Measurements from ENCODE around the gene XXYLT1. TPM values are rescaled to one million over a fixed set of nuclear protein-coding genes. Genes with fewer than 3 reads are reported as not detected.
A peak's percentile ranks its signal among the peaks of the same experiment; 100 is the strongest.

Gene XXYLT1
- total RNA-seq, 1 donor = 21.0 TPM

DNA sequence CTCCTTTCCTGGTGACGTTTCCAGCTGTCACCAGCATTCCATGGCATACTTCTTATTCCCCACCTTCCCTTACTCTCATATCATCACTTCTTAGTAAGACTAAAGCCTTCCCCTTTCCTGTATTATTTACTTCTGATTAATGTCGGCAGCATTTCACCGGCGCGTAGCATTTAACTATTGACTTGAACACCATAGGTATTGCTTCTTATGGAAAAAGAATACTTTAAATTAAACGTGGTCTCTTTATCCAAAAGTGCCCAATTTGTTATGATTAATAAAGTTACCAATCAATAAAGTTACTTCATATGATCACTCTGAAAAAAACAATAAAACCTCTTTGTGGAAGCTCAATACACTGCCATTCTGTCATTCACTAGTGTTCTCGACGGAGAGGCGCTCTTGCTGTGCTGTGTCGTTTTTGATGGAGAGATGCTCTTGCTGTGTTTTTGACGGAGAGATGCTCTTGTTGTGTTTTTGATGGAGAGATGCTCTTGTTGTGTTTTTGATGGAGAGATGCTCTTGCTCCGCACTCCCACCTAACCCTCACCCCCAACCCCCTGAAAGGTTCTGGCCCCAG, 165.0 kb downstream of the XXYLT1 start:
- TF ChIP-seq, protein P1, sequence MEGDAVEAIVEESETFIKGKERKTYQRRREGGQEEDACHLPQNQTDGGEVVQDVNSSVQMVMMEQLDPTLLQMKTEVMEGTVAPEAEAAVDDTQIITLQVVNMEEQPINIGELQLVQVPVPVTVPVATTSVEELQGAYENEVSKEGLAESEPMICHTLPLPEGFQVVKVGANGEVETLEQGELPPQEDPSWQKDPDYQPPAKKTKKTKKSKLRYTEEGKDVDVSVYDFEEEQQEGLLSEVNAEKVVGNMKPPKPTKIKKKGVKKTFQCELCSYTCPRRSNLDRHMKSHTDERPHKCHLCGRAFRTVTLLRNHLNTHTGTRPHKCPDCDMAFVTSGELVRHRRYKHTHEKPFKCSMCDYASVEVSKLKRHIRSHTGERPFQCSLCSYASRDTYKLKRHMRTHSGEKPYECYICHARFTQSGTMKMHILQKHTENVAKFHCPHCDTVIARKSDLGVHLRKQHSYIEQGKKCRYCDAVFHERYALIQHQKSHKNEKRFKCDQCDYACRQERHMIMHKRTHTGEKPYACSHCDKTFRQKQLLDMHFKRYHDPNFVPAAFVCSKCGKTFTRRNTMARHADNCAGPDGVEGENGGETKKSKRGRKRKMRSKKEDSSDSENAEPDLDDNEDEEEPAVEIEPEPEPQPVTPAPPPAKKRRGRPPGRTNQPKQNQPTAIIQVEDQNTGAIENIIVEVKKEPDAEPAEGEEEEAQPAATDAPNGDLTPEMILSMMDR (IDR thresholded peaks at IDR 0.05; ENCODE audit: insufficient read depth, low read length) = no peak
- H3K4me3 ChIP-seq (ENCODE audit: low read depth, low read length) = peak overlapping the region; percentile 23
- no peak for DNase-seq (ENCODE audit: low read depth)

DNA sequence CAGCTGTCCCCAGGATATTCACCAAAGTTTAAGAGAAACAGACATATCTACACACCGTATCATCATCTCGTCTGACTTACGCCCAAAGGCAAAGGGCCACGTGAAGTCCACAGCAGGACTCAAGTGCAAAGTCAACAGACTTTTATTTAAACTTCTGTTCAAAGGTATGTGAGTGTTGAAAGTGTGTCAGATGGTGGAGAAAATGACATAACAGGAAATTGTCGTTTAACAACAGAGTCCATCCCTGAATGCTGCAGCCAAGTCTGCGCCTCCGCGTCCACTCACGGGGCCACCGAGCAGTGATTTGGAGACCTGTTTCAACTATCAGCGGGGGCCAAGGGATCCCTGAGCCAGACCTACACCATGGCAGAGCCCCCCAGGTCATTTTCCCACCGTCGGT, 165.6 kb downstream of the XXYLT1 start:
- no peak for DNase-seq (ENCODE audit: low read depth)
- no peak overlapping the region for H3K4me3 ChIP-seq (ENCODE audit: low read depth, low read length)
- TF ChIP-seq, protein P1 (IDR thresholded peaks at IDR 0.05; ENCODE audit: insufficient read depth, low read length) = no peak

DNA sequence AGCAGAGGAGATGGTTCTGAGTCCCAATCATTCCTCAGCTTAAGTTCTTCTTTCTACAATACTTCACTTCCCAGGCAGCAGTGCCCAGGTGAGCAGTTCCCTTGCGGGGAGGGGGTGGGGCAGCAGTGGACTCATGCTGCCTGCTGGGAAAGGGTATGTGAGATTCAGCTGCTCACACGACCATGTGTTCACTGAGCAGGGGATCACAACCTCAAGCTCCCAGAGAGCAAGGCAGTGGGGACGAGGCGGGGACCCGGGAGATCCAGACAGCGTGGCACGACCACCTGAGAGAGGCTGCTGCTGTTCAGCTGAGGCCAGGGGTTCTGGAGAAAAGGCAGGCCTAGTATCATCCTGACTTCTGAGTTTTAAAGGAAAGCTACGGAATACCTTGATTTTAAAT, 166.6 kb downstream of the XXYLT1 start:
- DNase-seq (ENCODE audit: low read depth) = no peak
- TF ChIP-seq, protein P1 (IDR thresholded peaks at IDR 0.05; ENCODE audit: insufficient read depth, low read length) = no peak
- no peak overlapping the region for H3K4me3 ChIP-seq (ENCODE audit: low read depth, low read length)

DNA sequence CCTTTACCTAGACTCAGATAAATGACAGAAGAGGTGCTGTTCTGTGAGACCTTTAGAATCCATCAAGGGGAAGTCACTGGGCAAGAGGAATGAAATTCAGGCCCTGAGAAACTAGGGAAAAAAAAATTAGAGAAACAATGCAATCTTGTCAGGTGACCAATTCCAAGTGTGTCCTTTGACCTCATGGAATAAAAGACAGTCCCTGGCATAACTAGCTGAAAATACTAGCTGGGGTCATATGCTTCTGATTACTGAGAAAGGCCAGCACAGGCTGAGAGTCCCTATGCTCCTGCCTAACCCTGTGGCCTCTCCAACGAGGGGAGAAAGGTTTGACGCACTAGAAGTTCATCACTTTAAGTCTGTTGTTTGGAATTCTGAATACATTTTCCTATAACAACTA, 167.3 kb downstream of the XXYLT1 start:
- TF ChIP-seq, protein P1 (IDR thresholded peaks at IDR 0.05; ENCODE audit: insufficient read depth, low read length) = no peak
- DNase-seq (ENCODE audit: low read depth) = peak; percentile 56
- no peak overlapping the region for H3K4me3 ChIP-seq (ENCODE audit: low read depth, low read length)

DNA sequence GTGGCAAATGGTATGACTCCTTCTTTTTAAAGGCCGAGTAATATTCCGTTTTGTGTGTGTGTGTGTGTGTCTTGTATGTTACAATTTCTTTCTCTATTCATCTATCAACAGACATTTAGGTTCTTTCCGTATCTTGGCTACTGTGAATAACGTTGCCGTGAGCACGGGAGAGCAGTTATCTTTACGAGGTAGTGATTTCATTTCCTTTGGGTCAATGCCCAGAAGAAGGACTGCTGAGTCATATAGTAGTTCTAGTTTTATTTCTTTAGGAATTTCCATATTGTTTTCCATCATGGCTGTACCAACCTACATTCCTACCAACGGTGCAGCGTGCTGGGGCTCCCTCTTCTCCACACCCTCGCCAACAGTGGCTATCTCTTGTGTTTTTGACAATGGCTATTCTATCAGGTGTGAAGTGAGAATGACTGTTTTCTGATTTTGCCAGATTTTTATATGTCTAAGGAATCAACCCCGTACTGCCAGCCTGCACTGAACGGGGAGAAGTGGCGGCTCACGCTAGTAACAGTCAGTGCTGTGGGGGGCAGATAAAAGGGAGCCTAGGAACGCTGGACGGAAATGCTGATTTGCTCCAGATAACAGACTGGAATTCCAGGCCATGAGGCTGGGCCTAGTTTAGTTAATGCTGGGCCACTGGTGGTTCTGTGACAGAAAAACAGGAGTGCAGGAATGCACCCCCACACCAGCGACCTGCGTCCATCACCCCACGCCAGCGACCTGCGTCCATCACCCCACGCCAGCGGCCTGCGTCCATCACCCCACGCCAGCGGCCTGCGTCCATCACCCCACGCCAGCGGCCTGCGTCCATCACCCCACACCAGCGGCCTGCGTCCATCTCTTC, 168.1 kb downstream of the XXYLT1 start:
- H3K4me3 ChIP-seq (ENCODE audit: low read depth, low read length) = no peak overlapping the region
- TF ChIP-seq, protein P1 (IDR thresholded peaks at IDR 0.05; ENCODE audit: insufficient read depth, low read length) = no peak
- DNase-seq (ENCODE audit: low read depth) = peak; percentile 98

DNA sequence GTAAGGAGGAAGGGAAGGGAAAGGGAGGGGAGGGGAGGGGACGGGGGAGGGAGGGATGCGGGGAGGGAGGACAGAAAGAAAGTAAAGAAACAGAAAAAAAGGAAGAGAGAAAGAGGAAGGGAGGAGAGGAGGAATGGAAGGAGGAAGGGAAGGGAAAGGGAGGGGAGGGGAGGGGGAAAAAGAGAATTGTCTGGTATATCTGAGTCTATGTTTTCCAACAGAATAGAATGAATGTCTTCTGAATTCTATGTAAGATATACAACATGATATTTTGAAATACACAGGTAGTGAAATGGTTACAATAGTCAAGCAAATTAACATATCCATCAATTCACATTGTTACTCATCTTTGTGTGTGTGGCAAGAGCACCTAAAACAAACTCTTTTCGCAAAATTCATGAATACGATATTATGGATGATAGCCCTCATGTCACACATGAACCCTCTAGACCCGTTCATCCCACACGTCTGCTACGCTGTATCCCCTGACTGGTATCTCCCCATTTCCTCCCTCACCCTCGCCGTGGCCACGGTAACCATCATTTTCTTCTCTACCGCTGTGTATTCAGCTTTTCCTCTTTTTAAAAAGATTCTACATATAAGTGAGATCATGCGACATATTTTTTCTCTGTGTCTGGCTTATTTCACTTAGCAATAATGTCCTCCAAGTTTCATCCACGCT, 168.9 kb downstream of the XXYLT1 start:
- no peak for DNase-seq (ENCODE audit: low read depth)
- TF ChIP-seq, protein P1 (IDR thresholded peaks at IDR 0.05; ENCODE audit: insufficient read depth, low read length) = no peak
- no peak overlapping the region for H3K4me3 ChIP-seq (ENCODE audit: low read depth, low read length)
